NCI-H2196 (cell line): ENCODE measurements around the gene KRTAP21-3.
"Not testable (repeated sequence)": the region's sequence is repeated elsewhere in the genome, so short reads cannot be mapped to it uniquely, and the experiment has no call there.

ENCODE experiments used
- DNase-seq: peaks from one replicate; lab custom pipeline; 2025; ENCODE audit not compliant: unreplicated experiment; lab: John Stamatoyannopoulos, UW

Gene KRTAP21-3

GRCh38 chr21:30718239-30718909 is at the start of gene KRTAP21-3:
TSS of gene KRTAP21-3 (minus strand) at chr21:30718777. CDS start at chr21:30718759, 18 bp downstream.
- no peak for DNase-seq

DNA sequence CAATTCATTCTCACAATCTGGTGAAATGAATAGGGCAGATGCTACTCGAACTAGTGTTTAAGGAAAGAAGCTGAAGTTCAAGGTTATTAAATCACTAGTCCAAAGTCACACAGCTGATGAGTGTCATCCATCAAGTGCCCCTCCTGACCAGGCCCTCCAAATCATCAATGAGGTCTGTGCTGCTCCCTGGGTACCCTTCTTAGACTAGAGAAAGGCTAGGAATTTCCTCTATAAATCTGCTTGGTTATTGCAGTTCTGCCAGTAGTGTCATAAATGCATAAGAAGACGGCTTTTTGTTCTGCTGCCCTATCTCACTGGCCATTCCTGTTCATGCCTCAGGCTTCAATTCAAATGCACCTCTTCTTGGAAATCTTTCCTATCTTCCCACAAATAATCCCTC is 42.2 kb upstream of the KRTAP21-3 start:
- no peak for DNase-seq

DNA sequence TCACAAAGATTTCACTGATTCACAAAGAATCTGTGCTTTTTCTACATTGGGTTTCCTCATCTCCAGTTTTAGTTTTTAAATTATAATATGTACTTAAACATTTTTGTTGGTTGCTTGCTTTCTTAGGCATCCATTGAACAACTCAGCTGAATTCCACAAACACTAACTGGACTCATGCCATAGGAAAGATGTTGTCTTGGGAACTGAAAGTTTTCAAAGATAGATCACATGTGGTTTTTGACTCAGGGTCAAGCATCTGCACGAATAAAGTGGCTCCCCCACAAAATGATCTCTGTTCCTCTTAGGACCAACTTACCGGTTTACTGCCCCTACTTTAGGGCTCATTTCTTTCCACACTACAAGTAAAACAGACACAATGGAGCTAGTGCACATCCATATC is 39.7 kb upstream of the KRTAP21-3 start:
- no peak for DNase-seq

DNA sequence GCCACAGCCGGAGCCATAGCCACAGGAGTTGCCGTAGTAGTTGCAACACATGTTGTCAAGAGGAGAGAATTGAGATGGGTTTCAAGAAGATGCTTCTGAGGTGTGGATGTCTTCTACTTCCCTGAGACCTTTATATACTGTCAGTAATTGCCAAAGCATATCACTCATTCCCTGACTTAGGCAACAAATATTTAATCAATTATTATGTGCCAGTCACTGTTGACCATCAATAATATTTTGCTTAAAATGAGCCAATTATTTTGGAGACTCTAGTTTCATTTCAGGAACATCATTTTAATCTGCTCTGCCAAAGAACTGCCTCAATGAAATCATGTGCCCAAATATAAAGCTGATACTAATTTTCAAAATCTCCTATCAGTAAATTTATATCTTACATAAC is 36.8 kb upstream of the KRTAP21-3 start, which contains the start of gene KRTAP21-1:
TSS of gene KRTAP21-1 (minus strand) at position 101 of the 400 bp plus-strand sequence. CDS start at position 51, 50 bp downstream.
- not testable (repeated sequence) for DNase-seq

DNA sequence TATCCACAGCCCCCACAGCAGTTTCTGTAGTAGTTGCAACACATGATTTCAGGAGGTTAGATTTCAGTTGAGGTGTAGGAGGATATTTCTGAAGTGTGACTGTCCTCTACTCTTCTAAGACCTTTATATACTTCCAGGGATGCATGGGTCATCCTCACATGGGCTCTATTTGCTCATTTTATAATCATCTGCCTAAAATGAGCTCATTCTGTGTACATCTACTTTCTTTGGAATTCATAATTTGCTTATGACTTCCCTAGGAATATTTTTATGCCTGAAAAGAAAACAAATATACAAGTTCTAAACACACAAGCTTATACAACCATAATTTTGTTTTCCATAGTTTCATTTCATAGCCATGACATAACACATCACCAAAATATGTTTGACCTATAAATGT is 28.6 kb upstream of the KRTAP21-3 start, which contains the start of gene KRTAP21-2:
TSS of gene KRTAP21-2 (minus strand) at position 101 of the 400 bp plus-strand sequence. CDS start at position 44, 57 bp downstream.
- no peak for DNase-seq

DNA sequence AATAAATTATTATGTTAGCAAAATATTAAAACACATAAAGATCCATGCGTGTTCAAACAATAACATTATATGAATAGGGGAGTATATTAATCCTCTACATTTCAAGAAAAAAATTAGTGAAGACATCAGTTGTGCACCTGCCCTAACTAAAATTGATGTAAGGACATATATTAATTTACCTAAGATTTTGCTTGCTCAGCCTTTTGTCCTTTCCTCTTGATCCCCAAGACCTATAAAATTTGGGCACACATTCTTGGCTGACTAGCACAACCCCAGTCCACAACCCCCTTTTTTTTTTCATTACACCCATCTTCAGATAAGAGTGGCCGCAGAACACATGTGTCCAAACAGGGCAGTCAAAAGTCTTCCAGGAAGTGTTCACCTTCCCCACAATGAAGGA is 21.9 kb upstream of the KRTAP21-3 start:
- DNase-seq, result no peak

DNA sequence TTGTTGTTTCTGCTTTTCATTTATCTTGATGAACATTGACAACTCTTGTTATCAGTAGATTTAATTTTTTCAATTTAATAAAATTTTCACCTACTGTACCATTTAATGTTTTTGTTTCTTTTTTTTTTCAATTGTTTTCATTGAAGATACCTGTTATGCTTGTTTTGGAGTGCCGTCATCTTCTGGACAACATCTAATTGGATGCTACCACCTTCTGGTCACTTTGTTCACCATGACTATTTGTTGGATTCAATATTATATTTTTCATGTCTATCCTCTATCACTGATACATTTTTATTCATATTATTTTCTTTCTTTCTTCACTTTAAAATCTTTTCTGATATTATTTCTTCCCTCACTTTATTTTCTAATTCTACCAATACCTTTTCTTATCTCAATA is 14.4 kb upstream of the KRTAP21-3 start:
- no peak for DNase-seq

GRCh38 chr21:30726726-30727125 is 8.1 kb upstream of the KRTAP21-3 start:
- no peak for DNase-seq

DNA sequence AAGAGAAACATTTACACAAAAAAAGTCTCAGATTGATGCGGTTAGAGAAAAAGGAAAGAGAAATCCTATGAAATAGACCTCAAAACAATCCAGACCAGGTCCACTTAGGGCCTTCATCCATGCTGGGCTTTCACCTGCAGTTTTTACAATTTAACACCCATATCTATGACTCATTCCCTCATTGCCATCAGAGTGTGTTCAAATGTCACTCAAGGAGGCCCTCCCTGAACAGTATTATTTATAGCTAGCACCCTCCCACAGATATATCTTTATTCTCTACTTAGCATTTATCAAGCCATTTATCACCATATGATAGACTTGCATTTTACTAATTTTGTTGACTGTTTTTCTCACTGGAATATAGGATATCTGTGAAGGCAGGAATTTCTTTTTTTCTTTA is 824 bp upstream of the KRTAP21-3 start:
- no peak for DNase-seq

DNA sequence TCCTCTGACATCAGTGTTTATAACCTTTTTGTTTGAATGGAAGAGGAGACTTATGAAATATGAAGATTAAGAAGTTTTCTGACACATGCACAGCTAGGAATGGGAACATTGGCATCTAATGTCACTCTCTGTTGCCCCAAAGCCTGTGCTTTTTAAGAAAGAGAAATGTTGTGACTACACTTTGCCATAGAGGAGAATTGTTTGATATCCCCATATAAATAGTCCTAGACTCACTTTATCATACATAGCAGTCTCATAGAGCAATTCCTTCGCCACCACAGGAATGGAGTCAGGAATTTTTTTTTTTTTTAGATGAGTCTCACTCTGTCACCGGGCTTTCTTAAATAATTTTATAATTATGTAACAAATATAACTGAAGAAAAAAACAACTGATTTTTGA is 1.5 kb downstream of the KRTAP21-3 start:
- DNase-seq, result no peak

- no peak for DNase-seq
Observed at GRCh38 chr21:30714946-30715345, 3.6 kb downstream of the KRTAP21-3 start.

- no peak for DNase-seq
Observed at GRCh38 chr21:30714456-30714855, 4.1 kb downstream of the KRTAP21-3 start.

DNA sequence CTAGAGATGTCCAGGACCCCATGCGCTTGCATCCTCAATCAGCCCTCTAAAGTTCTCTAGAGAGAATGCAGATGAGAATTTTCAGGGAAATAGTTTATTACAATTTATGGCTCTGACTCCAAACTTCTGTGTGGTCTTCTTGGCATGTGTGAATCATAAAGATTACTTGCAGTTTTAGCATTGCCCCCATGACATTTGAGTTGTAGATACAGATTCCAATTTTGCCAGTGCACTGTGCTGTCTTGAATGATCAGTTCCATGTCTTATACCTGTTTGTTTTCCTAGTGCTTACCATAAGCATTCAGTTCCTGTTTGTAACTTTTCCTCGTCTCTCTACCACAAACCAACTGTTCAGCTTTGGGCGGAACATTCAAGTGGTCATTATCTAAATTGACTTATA is 4.8 kb downstream of the KRTAP21-3 start:
- no peak for DNase-seq

- DNase-seq, result no peak
Observed at GRCh38 chr21:30710499-30710898, 8.1 kb downstream of the KRTAP21-3 start.

- DNase-seq, result no peak
Observed at GRCh38 chr21:30707409-30707808, 11.2 kb downstream of the KRTAP21-3 start.

GRCh38 chr21:30695956-30696355 is 22.6 kb downstream of the KRTAP21-3 start:
- no peak for DNase-seq

DNA sequence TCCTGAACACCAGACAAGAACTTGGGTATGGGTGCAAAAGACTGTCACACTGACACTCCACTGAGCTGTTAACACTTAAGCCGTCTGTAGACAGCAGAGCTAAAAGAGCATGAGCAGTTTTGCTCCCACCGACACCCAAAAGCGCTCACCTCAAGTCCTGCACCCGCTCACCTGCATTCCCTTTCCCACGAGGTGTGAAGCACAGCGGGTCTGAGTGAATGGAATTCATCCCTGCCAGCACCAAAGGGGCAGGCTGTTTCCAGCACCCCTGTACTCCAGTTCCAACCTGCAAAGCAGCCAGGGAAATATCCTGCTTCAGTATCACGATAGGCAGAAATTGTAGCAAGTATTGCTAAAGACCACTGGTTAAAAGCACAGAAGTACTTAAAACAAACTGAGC is 28.8 kb downstream of the KRTAP21-3 start:
- DNase-seq, result no peak

GRCh38 chr21:30684506-30684905 is 34.1 kb downstream of the KRTAP21-3 start:
- DNase-seq, result no peak

GRCh38 chr21:30680586-30680985 is 38.0 kb downstream of the KRTAP21-3 start:
- DNase-seq, result no peak

DNA sequence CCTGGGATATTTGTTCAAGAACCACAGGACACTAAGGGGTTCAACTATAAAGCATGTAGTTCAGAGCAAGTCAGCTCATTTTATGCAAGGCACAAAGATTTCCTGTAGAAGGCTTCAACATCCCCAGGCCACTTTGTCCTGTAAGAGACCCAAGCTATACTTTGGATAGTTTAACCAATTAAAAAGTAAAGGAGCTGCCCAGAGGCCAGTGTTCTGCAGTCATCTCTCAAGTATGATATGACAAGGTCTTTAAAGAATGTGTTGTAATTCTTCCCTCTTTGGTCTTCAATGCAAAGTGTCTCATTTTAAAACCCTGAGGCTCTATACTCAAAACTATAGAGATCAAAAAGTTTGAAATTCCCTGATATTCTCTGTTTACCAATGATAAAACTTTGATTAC is 41.8 kb downstream of the KRTAP21-3 start:
- DNase-seq, result no peak

- no peak for DNase-seq
Observed at GRCh38 chr21:30674312-30674711, 44.3 kb downstream of the KRTAP21-3 start.

DNA sequence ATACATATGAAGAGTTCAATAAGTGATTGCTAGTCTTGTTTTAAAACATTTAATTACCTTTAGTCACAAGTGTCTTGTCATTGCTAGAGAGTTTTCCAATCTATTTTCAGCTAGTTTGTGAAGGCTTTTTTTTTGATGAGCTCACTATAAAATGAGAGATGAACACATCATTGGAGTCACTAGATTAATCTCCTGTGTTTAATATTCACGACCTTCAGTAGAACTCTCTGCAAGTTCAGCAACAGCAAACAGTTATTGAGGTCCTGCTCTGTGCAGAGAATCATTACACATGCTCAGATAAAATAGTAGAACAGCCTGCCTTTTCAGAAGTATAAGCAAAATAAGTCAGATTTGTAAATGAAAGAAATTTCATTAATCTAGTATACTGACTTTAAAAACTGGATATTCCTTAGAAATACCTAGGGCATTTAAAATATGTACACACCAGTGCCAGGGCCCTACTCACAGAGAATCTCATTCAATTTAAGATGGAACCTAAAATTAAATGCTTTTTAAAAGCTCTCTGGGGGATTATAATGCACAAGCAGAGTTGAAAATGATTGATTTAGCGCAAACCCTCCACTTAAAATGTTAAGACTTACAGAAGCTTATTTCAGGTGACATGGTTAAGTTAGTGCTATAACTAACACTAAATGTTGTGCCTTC is 45.5 kb downstream of the KRTAP21-3 start:
- no peak for DNase-seq
